ENCODE results near the gene NMT2. TPM values are rescaled to one million over a fixed set of nuclear protein-coding genes. Genes with fewer than 3 reads are reported as not detected.

NMT2 gene
- total RNA-seq, 1 experiment from 2014 or later = 14.3 TPM

- no peak overlapping the region for H3K4me3 ChIP-seq (ENCODE audit: low read depth in 2 of 2, low read length in 2 of 2)
- H3K4me1 ChIP-seq (ENCODE audit: control insufficient read depth, insufficient read depth, low read length) = no peaks in the 10 kb centered on the region
- CTCF ChIA-PET = no interaction called here
- TF ChIP-seq SIN3A (IDR thresholded peaks at IDR 0.05; ENCODE audit: borderline replicate concordance, insufficient read depth, low read depth, low read length) (no peak), TCF7L2 (IDR thresholded peaks at IDR 0.05; ENCODE audit: low read depth, low read length) (no peak), REST (IDR thresholded peaks at IDR 0.05; ENCODE audit: insufficient read depth in 1 of 2, low read depth in 2 of 2, low read length in 1 of 2) (no peak), CTCF (IDR thresholded peaks at IDR 0.05) (no peak), POLR2AphosphoS5 (IDR thresholded peaks at IDR 0.05; ENCODE audit: low read depth, low read length) (no peak)
- in situ Hi-C loops (cut with HindIII; ENCODE audit: low pct_unique_long_range_greater_than_20kb, low sequenced_read_pairs) = no loop called here
- no TSS peak for BruUV-seq (replicated peaks)
- peak; percentile 66; the same call in 1 of the 2 replicates for ATAC-seq
- intact Hi-C loops (cut with micrococcal nuclease; ENCODE audit: unreplicated experiment) = no loop called here
- POLR2A ChIA-PET = interaction anchor here (0.6 kb wide), 2 partner anchors 112 to 559 kb away, joined by 4 to 10 read pairs; no protein-coding TSS in a partner anchor
- DNase-seq (ENCODE audit: low read depth, low spot score) = no peak
- no peaks in the 10 kb centered on the region for H3K9me3 ChIP-seq (ENCODE audit: control insufficient read depth, insufficient read depth, low read depth, low read length)
- no peaks in the 10 kb centered on the region for H3K36me3 ChIP-seq (ENCODE audit: control insufficient read depth, insufficient read depth, low read length)
- no peak overlapping the region for H3K27ac ChIP-seq (ENCODE audit: low read length)
- H3K27me3 ChIP-seq (ENCODE audit: control insufficient read depth, insufficient read depth, low read length) = no peaks in the 10 kb centered on the region
These were observed 43.0 kb upstream of the NMT2 start for GRCh38 chr10:15211464-15211979.

GRCh38 chr10:15210521-15210920 lies 42.0 kb upstream of the NMT2 start:
- intact Hi-C loops (cut with micrococcal nuclease; ENCODE audit: unreplicated experiment) = no loop called here
- Histone ChIP-seq H3K36me3 (ENCODE audit: control insufficient read depth, insufficient read depth, low read length) (no peaks in the 10 kb centered on the region), H3K27me3 (ENCODE audit: control insufficient read depth, insufficient read depth, low read length) (no peaks in the 10 kb centered on the region), H3K9me3 (ENCODE audit: control insufficient read depth, insufficient read depth, low read depth, low read length) (no peaks in the 10 kb centered on the region), H3K4me3 (ENCODE audit: low read depth in 2 of 2, low read length in 2 of 2) (no peak overlapping the region), H3K27ac (ENCODE audit: low read length) (no peak overlapping the region), H3K4me1 (ENCODE audit: control insufficient read depth, insufficient read depth, low read length) (no peaks in the 10 kb centered on the region)
- CTCF ChIA-PET = no interaction called here
- POLR2A ChIA-PET = no interaction called here
- ATAC-seq (no peak), DNase-seq (ENCODE audit: low read depth, low spot score) (no peak)
- in situ Hi-C loops (cut with HindIII; ENCODE audit: low pct_unique_long_range_greater_than_20kb, low sequenced_read_pairs) = no loop called here
- TF ChIP-seq TCF7L2 (IDR thresholded peaks at IDR 0.05; ENCODE audit: low read depth, low read length) (no peak), POLR2AphosphoS5 (IDR thresholded peaks at IDR 0.05; ENCODE audit: low read depth, low read length) (no peak), REST (IDR thresholded peaks at IDR 0.05; ENCODE audit: insufficient read depth in 1 of 2, low read depth in 2 of 2, low read length in 1 of 2) (no peak)
- BruUV-seq (replicated peaks) = no TSS peak

Measured in Panc1 (cell line).